Keratinocyte (primary cell): ENCODE data around the gene CLDN5.

Source experiments
- EZH2 ChIP-seq: IDR thresholded peaks from one replicate; pipeline ENCODE4 v1.6.1; 2012; ENCODE audit warnings: inconsistent platforms, mild to moderate bottlenecking, low read length, moderate library complexity
- TF ChIP-seq, protein P1 (sequence below), 3 experiments: IDR thresholded peaks in 1 of 3; conservative IDR thresholded peaks in 1 of 3; optimal IDR thresholded peaks in 1 of 3; 2 replicates in 2 of 3; 3 replicates in 1 of 3; pipeline versions ENCODE3 to v1.5.1; 2011; ENCODE audit warnings: low read length in 3 of 3, mild to moderate bottlenecking in 3 of 3, moderate library complexity in 2 of 3, control low read depth in 1 of 3, inconsistent platforms in 1 of 3; ENCODE audit not compliant: insufficient read depth in 2 of 3; ENCODE audit errors: extremely low read depth in 1 of 3

- TF ChIP-seq, protein P1, sequence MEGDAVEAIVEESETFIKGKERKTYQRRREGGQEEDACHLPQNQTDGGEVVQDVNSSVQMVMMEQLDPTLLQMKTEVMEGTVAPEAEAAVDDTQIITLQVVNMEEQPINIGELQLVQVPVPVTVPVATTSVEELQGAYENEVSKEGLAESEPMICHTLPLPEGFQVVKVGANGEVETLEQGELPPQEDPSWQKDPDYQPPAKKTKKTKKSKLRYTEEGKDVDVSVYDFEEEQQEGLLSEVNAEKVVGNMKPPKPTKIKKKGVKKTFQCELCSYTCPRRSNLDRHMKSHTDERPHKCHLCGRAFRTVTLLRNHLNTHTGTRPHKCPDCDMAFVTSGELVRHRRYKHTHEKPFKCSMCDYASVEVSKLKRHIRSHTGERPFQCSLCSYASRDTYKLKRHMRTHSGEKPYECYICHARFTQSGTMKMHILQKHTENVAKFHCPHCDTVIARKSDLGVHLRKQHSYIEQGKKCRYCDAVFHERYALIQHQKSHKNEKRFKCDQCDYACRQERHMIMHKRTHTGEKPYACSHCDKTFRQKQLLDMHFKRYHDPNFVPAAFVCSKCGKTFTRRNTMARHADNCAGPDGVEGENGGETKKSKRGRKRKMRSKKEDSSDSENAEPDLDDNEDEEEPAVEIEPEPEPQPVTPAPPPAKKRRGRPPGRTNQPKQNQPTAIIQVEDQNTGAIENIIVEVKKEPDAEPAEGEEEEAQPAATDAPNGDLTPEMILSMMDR (optimal IDR thresholded peaks at IDR 0.05 in 1 of 3, IDR thresholded peaks at IDR 0.05 in 1 of 3, conservative IDR thresholded peaks at IDR 0.05 in 1 of 3; ENCODE audit: extremely low read depth in 1 of 3, insufficient read depth in 2 of 3, low read length in 3 of 3): no peak
- no peak for TF ChIP-seq EZH2
Observed at GRCh38 chr22:19477321-19478044, 46.7 kb downstream of the CLDN5 start.
